Activated CD4-positive, alpha-beta T cell treated with anti-CD3 and anti-CD28 coated beads, Interleukin-2, amount 50 U/mL, for 1 hour (primary cell): ENCODE results near the gene M1AP.
A peak's percentile ranks its signal among the peaks of the same experiment; 100 is the strongest.
"Not testable (repeated sequence)": the region's sequence is repeated elsewhere in the genome, so short reads cannot be mapped to it uniquely, and the experiment has no call there.

Experiments used
- DNase-seq: peaks from one replicate; pipeline ENCODE4 v3.0.0-alpha.2; 2020

M1AP gene

DNA sequence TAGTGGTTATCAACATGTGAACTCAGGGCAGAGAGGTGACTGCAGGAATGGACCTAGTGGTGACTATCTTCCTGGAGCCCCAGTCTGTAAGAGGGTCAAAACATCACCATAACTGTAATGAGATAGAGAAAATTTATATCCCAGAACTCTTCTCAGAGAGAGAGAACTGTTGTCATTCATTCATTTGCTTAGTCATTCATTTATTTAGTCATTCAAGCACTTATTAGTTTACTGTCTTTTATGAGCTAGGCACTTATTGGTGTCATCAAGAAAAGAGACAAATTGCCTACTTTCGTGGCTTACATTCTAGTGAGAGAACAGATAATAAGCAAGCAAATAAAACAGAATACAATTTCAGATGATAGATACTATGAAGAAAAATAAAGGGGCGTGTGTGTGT lies 59.5 kb downstream of the M1AP start:
- DNase-seq, result no peak

DNA sequence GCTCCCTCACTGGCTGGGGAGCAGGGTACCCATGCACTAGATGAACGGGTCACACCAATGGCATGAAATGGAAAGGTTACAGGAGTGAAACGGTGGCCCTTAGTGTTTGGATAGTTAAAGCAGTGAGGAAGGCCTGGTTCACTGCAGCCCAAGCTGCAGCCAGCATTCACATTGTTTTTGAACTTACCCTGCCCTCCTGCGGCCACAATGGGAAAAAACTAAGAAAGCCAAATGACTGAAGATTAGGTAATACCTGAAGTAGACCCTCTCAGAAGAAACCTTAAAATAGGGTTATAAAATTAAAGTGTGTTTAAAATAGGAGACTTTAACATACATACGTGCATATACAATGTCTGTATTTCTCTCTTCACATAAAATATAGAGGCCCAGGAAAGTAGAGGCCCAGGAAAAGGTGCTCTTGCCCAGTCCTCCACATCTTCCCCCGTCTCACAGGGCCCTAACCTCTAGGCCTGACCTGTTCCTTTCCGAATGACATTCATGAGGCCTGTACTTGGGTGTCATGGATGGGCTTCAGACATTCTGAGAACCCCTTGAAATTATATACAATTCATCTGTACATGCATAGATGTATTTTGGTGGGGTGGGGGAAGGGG lies 60.4 kb downstream of the M1AP start:
- DNase-seq, result peak; percentile 54

DNA sequence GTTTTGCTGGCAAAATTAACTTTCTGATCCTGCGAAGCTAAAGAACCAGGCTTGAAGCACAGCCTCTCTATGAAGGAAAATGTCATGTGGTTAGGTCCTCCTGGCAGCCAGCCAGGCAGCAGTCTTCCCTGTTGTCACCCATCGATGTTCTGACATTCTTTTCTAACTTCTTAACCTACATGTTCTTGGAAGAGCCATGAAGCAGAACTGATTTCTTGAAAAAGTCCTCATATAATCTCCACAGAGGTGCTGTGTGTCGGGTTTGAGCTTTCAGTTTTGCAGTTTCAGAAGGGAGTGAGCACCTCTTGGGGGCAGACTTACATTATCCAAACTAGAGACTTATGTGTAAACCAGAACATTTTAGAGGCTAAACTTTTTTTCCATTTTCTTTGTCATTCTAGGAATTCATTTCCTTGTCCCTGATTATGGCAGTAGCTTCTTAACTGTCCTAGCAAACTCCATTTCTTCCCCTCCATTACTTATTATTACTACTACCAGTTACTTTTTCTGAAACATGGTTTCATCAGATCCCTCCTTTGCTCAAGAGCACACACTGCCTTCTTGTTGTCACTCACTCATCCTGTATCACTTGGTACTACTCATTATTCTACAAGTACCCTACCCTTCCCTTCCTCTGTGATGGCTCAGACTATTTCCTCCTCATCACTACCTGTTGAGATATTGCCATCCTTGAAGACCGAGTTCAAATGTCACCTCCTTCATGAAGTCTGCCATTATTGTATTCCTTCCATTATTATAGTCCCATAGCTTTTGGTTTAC lies 62.5 kb downstream of the M1AP start:
- DNase-seq, result peak; percentile 6

DNA sequence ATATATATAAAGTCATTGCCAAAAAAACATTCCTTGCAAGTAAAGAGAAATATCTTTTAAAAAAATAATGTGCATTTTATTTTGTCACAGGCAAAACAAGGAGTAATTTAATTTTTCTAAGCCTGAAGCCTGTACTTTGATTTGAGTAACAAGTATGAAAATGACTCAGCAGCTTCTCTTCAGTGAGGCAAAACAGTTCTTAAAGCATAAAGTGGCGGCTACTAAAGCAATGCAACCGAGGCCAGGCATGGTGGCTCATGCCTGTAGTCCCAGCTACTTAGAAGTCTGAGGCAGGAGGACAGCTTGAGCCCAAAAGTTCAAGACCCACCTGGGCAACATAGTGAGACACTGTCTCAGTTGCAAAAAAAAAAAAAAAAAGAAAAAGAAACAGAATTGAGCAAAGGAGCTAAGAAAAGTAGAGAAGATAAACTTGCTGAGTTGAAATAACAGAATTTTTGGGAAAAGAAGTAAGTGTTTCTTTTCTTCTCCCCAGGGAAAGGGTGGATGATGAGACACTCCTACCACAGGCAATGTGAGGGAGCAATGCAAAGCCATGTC lies 64.0 kb downstream of the M1AP start:
- no peak for DNase-seq

DNA sequence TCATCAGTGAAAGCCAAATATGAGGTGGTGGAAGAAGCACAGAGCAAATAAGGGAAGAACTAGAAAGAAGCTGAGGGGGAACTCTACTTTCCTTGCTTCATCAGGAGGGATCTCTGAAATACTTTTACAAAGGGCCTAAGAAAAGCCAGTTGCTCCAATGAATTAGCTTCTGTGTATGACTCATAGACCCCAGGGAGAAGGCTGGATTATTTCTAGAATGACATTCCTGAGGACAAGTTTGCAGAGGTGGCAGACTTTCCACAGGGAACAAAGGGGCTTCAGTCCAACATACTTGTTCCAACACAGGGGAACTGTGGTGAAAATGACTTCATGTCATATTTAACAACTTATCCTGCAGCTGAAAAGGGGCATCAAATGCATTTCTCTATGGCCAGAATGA lies 64.6 kb downstream of the M1AP start:
- DNase-seq, result no peak

DNA sequence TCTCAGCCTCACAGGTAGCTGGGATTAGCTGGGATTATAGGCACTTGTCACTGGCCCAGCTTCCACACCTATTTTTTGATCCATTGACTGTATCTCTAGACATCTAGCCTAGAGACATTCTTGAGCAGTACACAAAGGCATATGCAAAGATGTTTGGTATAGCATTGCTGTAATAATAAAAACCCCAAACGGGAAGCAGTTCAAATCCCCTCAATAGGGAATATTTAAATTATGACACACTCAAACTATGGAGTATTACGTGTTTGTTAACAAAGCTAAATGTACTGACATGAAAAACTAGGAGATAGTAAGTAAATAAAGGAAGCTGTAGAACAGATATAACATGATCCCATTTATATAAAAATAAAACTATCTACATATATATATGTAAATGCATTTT lies 65.9 kb downstream of the M1AP start:
- DNase-seq, result no peak

DNA sequence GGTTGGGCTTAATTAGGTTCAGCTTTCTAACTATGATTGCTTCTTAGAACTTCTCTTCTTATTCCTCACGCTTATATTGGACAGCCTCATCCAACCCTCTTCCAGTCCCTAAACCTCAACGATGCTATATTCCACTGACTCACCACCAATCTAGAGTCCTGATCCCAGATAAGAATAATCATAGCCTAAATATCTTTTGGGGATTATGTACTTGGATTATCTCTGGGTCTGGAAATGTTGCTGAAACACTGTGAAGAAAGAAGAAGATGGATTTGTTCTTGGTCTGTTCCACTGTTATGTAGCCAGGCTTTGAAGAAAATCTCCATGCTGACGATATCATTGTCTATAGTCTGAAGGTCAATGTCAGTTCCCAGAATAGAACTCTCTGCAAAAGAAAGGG lies 66.7 kb downstream of the M1AP start:
- no peak for DNase-seq

DNA sequence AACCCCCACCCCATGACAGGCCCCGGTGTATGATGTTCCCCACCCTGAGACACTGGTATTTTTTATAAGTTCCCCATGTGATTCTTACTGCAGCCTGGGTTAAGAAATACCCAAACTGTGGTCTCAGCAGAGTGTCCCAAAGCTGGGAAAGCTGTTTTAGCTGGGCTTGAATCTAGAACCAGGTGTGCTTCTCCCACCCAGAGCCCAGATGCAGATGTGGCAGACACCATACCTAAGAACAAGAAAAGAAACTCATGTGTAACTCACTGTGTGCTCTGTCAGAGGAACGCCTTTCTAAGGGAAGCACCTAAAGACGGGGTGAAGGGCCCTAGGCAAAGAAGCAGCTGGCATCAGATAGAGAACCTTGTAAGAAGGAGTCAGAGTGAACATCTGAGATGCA lies 69.7 kb downstream of the M1AP start:
- no peak for DNase-seq

DNA sequence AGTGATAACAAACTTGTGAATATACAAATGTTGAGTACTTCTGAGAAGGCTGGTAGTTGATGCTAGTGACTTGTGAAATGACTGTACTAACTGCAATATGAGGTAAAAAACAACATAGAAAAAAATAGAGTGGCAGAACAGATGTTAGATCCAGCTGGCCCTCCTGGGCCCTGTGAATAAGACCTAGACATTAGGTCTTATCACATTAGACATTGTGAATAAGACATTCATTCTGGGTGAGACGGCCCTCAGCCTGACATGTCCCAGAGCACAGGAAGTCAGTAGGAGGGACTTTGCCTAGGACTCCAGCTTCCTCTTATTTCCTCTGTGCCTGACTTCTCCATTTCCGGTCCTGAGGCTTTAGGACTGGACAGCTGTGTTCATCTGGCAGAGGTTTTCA lies 70.7 kb downstream of the M1AP start:
- DNase-seq, result no peak

DNA sequence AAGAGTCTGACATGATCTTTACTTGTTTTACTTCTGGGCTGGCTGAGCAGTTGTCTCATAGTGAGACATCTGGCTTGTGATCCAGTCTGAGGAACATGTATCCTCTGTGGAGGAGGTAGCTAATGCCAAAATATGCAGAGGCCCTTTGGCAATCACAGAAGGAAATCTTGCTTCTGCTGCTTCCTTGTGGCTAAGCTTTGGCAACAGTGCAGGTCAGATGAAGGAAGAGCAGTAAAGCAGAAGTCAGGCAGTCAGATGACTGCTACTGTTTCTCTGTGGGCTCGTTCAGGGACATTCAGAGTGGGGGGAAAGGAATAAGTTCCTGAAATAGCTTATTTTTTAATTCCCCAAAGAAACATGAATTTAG lies 71.3 kb downstream of the M1AP start:
- DNase-seq, result no peak

DNA sequence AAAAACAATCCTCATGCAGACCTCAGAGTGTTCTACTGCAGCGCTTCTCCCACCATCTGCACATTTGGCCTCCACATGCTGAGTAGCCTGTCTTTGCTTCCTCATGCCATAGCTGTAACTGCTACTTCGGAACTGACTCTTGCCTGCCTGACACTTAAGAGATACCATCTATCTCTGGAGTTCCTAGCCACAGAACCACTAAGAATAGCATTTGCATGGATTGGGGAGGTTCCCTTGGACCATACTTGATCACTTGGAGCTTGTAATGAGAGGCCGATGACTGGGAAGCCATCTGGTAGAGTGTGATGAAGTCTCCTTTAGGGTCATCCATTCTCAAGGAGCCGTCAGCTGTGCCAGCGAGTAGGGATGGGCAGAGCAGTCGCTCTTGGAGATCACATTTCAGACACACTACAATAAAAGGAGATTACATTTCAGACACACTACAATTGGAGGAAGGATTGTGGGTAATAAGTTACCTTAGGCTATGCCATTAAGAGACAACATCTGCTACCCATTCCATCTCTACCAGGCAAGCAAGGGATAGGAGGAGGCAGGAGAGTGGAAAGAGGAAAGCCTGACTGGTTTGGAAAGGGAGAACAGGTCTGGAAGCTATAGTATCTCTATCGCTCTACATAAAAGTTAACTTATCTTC lies 71.8 kb downstream of the M1AP start:
- no peak for DNase-seq

DNA sequence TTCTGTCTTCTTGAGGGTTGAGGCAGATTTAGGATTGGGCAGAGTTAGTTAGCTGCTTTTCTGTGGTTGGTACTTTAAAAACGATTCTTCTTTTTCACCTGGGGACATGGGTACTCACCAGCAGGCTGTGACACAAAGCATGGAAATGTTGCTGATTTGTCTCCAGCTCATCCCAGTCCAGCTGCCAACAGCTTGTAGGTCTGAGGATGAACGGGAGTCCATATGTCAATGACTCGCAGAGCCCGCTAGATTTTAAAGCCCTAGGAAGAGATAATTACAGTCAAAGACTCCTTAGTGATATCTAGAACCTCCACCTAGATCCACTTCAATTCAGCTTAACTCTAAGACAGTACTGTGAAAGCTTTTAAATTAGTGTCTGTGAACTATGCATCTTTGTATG lies 72.8 kb downstream of the M1AP start:
- no peak for DNase-seq

DNA sequence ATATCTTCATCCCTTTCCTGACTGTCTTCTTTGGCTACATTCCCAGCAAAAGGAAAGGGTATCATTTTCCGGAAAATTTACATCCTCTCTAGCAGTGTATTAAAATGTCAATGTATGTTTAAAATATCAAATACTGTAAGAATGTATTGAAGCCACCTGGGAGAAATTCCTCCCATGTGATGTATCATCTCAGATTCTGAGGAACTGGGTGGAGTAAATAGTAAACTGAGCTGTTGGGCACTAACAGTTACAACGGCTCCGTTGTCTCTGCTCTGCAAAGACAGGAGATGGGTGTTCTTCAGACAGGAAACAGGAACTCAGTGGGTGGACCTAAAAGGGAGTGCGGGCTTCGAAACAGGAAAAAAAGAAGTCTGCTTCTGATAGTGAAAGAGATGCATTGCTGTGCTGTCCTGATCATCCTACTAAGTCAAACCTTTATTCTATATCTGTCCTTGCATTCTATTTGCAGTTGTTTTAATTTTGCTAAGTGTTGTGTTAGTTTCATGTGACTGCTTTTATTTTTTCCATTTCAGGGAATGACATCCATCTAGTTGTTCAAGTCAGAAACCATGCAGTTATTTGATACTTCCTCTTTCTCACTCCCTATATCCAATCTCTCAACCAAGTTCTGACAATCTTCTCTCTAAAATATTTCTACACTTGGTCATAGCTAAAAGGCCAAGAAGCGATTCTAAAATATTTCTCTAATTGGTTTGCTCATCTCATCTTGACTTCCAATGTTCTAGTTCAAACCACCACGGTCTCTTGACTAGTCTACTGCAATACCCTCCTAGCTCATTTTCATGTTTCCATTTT lies 74.2 kb downstream of the M1AP start:
- no peak for DNase-seq

DNA sequence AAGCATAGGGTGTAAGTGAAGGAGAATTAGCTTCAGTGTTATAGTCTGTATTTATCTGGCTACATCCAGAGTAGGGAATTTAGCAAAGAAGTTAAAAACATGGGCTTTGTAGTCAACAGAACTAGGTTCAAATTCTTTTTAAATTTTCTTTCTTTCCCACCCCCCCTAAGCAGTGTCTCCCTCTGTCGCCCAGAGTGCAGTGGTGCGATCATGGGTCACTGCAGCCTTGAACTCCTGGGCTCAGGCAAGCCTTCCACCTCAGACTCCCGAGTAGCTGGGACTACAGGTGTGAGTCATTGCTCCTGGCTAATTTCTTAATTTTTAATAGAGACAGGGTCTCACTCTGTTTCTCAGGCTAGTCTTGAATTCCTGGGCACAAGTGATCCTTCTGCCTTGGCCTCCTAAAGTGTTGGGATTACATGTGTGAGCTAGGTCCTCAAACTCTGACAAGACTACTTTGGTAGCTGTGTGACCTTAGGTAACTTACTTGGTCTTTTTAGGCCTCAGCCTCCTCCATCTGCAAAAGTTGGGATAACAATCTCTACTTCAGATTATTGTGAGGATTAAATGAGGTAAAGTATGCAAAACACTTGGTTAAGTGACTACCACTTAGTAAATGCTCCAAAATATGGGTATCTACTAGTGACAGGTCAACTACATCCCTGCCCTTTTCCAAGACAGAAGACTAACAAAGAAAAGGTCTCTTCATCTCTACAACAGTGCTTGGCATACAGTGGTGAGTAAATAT lies 75.8 kb downstream of the M1AP start:
- DNase-seq, result no peak

DNA sequence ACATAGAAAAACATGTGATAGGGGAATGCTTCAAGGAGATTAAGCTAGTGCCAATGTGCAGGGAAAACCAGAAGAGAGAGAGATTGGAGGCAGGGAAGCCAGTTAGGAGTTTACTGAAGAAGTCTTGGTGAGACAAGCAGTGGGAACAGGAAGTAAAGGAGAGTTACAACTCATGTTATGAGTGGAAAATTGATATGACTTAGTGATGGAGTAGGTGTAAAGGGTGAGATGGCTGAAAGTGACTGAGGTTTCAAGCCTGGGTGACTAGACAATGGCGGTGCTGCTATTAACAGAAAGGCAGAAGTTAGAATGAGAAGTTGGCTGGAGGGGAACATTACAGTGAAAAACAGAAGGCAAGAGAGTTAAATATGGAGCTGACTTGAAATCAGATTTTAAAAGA lies 77.1 kb downstream of the M1AP start:
- DNase-seq, result no peak

DNA sequence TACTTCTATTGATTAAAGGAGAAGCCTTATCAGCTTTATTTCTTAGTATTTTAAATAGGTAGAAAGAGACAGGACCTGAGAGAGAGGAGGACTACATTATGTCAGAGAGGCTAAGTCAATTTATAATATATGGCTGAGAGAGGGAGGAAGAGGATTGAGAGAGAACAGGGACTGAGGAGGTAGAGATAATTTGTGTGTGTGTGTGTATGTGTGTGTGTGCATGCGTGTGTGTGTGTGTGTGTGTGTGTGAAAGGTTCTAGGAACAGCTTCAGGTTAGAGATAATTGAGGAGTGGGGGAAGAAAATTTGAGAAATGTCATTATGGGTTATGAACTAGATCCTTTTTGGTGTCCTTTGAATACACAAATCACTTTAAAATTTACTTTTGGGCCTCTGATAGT lies 78.4 kb downstream of the M1AP start:
- DNase-seq, result no peak

DNA sequence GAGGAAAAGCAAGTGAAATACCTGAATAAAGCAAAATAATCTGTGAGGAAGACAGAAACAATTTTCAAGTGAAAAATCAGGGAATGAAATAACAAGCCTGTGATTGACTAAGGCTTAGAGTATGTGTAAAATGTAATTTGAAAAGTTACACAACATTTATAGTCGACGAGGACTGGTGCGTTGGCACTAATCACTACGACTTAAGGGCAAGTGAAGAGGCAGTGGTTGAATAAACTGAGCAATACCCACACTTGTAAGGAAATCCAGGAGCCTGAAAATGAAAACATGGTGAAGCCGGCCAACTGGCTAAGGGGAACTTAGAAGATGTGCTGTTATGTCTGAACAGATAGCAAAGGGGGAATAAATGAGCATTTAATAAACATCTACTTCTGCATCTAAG lies 80.2 kb downstream of the M1AP start:
- no peak for DNase-seq

DNA sequence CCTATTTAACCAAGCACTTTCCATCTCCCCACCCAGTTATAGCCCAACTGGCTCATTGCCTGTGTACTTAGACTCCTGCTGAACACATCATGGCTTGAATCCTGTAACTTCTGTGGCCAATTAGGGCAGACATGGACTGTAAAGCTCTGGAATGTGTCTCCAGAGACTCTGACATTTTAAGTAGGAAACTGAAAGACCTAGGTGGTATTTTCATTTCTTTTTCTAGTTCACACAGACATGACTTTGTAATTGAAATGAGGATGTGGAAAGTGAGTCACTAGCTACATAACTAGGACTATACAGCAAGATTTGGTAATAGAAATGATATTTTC lies 81.4 kb downstream of the M1AP start:
- no peak for DNase-seq

DNA sequence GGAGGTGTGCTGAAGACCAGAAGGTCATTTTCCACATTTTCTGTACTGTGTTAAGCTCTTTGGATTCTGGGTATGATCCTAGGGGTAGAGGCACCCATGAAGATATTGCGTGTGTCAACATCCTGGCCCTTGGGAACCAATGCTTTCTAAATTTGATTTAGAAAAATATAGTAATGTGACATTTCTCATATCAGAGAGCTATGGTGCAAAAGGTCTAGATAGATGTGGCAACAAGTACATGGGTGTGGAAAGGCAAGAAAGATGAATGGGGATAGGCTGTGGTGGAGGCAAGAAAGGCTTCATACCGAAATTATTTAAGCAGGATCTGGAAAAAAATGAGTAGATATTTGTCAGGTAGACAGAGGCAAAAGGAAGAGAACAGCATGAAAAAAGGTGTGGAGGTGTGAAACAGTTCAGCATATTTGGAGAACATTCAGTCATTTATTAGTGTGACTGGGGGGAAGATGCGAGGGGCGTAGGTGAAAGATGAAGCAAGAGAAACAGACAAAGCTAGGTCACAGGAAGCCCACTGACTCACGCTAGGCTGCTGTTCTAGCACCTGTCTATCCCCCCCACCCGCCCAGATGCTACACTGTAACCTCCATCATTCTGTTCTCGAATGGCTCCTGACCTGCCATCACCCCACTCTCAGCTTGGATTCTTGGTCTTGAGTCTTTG lies 81.9 kb downstream of the M1AP start:
- no peak for DNase-seq

DNA sequence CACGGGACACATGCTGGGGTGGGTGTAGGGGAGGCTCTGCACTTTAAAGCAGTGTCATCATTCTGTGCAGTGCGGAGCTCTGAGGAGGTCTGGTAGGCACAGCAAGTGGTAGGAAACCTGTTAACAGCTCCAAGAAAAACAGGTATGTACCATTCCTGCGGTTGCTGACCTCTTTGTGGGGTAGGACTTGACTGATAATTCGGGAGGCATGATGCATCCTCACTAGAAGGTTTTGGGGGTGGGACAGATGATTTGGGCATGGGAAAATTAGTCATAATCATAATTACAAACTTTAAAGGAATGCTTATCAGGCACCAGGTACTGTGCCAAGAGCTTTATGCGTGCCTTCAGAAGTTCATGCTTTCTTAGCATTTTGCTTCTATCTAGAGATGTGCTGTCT lies 83.9 kb downstream of the M1AP start:
- no peak for DNase-seq

DNA sequence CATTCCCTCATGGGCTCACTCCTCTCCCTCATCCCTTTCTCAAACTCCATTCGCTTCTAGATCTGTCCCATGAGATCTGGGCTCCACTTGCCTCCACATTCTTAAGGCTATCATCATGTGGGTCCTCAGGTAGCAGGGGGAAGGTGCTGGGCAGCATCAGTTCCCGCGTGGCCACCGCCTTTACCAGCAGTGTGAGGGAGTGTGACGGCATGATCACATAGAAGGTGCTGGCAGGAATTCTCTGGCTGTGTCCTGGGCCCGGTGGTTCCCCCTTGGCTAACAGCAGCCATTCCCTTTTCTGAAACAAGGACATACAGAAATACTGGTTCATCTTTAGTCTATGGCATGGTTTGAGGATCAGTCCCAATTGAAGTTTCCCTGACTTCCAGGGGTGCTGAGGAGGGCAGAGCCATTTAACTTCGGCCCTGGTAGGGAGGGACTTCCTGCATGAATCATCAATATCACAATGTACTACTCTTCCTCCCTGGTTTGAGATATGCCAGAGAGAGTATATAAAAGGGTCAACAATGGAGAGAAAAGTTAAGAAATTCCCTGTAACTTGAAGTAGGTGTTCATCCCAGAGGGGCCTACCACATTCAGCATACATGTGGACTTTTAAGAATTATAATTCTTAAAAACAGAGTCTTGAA lies 85.9 kb downstream of the M1AP start:
- no peak for DNase-seq

DNA sequence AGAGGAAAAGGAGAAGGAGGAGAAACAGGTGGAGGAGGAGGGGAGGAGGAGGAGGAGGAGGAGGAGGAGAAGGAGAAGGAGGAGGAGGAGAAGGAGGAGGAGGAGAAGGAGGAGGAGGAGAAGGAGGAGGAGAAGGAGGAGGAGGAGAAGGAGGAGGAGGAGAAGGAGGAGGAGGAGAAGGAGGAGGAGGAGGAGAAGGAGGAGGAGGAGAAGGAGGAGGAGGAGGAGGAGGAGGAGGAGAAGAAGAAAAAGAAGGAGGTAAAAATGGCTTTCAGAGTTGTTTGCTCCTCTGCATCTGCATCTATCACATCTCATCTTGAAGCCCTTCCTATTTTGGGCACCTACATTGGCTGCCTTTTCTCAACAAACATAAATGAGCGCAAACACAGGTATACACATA lies 87.1 kb downstream of the M1AP start:
- not testable (repeated sequence) for DNase-seq
